Measurements from ENCODE around the gene HECTD4. TPM values are rescaled to one million over a fixed set of nuclear protein-coding genes. Genes with fewer than 3 reads are reported as not detected.

HECTD4 gene
- total RNA-seq, 2 donors from 2014 or later = 46.6 to 48.2 TPM

DNA sequence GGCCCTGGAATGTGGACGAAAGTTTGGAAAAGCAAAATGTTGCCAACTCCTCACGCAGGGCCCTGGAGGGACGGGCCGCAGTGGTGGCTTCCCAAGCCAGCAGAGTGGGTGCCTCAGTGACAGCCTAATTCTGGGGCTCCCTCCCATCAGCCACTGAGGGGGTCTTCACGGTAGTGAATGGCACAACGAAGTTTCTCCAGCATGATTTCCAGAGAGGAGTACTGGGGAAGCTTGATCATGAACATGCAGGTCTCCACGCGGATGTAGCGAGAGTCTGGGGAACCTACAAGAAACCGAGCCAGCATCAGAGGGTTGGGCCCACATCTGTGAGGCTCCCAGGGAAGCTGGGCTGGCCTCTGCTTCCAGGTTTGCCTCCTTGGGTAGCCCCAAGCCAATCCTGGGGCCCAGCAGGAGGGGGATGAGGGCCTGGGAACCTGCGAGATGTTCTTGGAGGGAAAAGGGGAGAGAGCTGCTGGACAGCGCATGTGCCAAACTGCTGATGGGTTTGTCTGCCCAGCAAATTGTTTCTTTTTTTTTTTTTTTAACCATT is 219.9 kb downstream of the HECTD4 start:
- 92 to 94% methylated on average over 10 to 12 of the region's 12 CpGs for WGBS, 2 experiments (ENCODE audit: insufficient coverage in 1 of 2, insufficient read length in 1 of 2)

DNA sequence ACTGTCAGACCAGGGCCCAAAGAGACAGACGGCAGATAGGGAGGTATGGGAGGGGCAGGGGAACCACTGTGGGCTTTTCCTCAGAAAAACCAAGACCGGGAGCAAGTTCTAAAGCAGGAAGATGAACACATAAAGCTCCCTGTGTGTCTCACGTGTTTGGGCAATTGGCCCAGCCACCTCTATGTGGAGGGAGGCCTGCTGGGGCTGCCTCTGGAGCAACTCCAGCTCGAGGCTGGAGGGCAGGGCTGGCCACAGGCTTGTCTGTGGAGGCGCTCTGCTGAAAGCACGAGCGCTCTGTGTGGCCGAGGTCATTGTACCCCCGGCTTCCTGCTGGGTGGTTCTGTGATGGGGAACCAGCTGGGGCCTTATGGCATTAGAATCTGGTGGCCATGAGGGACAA is 220.5 kb downstream of the HECTD4 start:
- Histone ChIP-seq H3K4me1 (ENCODE audit: control insufficient read depth, insufficient read depth, low read length) (no peaks in the 10 kb centered on the region), H3K4me3 (ENCODE audit: low read length) (no peak overlapping the region), H3K36me3 (ENCODE audit: control insufficient read depth, insufficient read depth, low read length) (peaks cover 50% of the 10 kb centered on the region), H3K27ac (ENCODE audit: low read depth, low read length) (no peak overlapping the region), H3K27me3 (ENCODE audit: control insufficient read depth, insufficient read depth, low read length, poor library complexity, severe bottlenecking) (no peaks in the 10 kb centered on the region), H3K9me3 (ENCODE audit: control insufficient read depth, low read length) (peaks cover 29% of the 10 kb centered on the region), H3K9ac (ENCODE audit: extremely low read depth, low read length, poor library complexity, severe bottlenecking) (no peak overlapping the region)
- TF ChIP-seq, protein P1, sequence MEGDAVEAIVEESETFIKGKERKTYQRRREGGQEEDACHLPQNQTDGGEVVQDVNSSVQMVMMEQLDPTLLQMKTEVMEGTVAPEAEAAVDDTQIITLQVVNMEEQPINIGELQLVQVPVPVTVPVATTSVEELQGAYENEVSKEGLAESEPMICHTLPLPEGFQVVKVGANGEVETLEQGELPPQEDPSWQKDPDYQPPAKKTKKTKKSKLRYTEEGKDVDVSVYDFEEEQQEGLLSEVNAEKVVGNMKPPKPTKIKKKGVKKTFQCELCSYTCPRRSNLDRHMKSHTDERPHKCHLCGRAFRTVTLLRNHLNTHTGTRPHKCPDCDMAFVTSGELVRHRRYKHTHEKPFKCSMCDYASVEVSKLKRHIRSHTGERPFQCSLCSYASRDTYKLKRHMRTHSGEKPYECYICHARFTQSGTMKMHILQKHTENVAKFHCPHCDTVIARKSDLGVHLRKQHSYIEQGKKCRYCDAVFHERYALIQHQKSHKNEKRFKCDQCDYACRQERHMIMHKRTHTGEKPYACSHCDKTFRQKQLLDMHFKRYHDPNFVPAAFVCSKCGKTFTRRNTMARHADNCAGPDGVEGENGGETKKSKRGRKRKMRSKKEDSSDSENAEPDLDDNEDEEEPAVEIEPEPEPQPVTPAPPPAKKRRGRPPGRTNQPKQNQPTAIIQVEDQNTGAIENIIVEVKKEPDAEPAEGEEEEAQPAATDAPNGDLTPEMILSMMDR (conservative IDR thresholded peaks at IDR 0.05) = no peak
- no peaks in the 10 kb centered on the region for H3K4me1 Mint-ChIP-seq
- no peaks in the 10 kb centered on the region for H3K27me3 Mint-ChIP-seq (ENCODE audit: insufficient read depth)
- no peak overlapping the region for H3K27ac Mint-ChIP-seq
- 90 to 93% methylated on average over 6 to 9 of the region's 9 CpGs for WGBS, 2 experiments (ENCODE audit: insufficient coverage in 1 of 2, insufficient read length in 1 of 2)
- peak; percentile 28 for DNase-seq
- no peak overlapping the region for H3K4me3 Mint-ChIP-seq
- peaks cover 64% of the 10 kb centered on the region for H3K36me3 Mint-ChIP-seq (ENCODE audit: low read depth)
- peaks cover 33% of the 10 kb centered on the region for H3K9me3 Mint-ChIP-seq

More for the DNA sequence above, 219.9 kb downstream of the HECTD4 start:
- no peak overlapping the region for H3K4me3 Mint-ChIP-seq
- no peaks in the 10 kb centered on the region for H3K4me1 Mint-ChIP-seq
- Histone ChIP-seq H3K4me1 (ENCODE audit: control insufficient read depth, insufficient read depth, low read length) (no peaks in the 10 kb centered on the region), H3K36me3 (ENCODE audit: control insufficient read depth, insufficient read depth, low read length) (peaks cover 50% of the 10 kb centered on the region), H3K4me3 (ENCODE audit: low read length) (no peak overlapping the region), H3K27me3 (ENCODE audit: control insufficient read depth, insufficient read depth, low read length, poor library complexity, severe bottlenecking) (no peaks in the 10 kb centered on the region), H3K27ac (ENCODE audit: low read depth, low read length) (no peak overlapping the region), H3K9me3 (ENCODE audit: control insufficient read depth, low read length) (peaks cover 23% of the 10 kb centered on the region), H3K9ac (ENCODE audit: extremely low read depth, low read length, poor library complexity, severe bottlenecking) (no peak overlapping the region)
- no peak overlapping the region for H3K27ac Mint-ChIP-seq
- peaks cover 60% of the 10 kb centered on the region for H3K36me3 Mint-ChIP-seq (ENCODE audit: low read depth)
- TF ChIP-seq, protein P1 (conservative IDR thresholded peaks at IDR 0.05) = no peak
- peak; percentile 47 for DNase-seq
- no peaks in the 10 kb centered on the region for H3K27me3 Mint-ChIP-seq (ENCODE audit: insufficient read depth)
- H3K9me3 Mint-ChIP-seq = peaks cover 27% of the 10 kb centered on the region

DNA sequence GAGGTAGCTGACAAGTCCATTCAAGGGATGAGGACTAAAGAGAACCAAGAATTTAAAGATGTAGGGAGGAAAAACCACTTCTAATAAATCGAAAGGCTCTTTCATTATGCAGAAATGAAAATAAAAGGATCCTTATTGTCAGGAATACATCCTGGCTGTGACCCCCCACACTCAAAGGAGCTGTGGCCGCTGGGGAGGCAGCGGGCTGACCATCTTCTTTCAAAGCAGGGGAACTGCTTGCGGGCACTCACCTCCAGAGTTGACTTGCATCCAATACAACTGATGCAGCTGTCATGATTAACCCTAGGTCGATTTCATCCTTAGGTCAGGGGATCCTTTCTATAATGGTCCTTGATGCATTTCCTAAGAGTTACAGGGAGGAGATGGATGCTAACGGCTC is 221.6 kb downstream of the HECTD4 start:
- Mint-ChIP-seq H3K9me3 (peaks cover 44% of the 10 kb centered on the region), H3K27me3 (ENCODE audit: insufficient read depth) (no peaks in the 10 kb centered on the region), H3K4me3 (no peak overlapping the region), H3K27ac (no peak overlapping the region), H3K4me1 (no peaks in the 10 kb centered on the region), H3K36me3 (ENCODE audit: low read depth) (peaks cover 73% of the 10 kb centered on the region)
- TF ChIP-seq, protein P1 (conservative IDR thresholded peaks at IDR 0.05) = no peak
- no peaks in the 10 kb centered on the region for H3K4me1 ChIP-seq (ENCODE audit: control insufficient read depth, insufficient read depth, low read length)
- no peak overlapping the region for H3K9ac ChIP-seq (ENCODE audit: extremely low read depth, low read length, poor library complexity, severe bottlenecking)
- no peaks in the 10 kb centered on the region for H3K27me3 ChIP-seq (ENCODE audit: control insufficient read depth, insufficient read depth, low read length, poor library complexity, severe bottlenecking)
- peak; percentile 10 for DNase-seq
- H3K36me3 ChIP-seq (ENCODE audit: control insufficient read depth, insufficient read depth, low read length) = peaks cover 50% of the 10 kb centered on the region
- no peak overlapping the region for H3K27ac ChIP-seq (ENCODE audit: low read depth, low read length)
- no peak overlapping the region for H3K4me3 ChIP-seq (ENCODE audit: low read length)
- WGBS, 2 experiments (ENCODE audit: insufficient coverage in 1 of 2, insufficient read length in 1 of 2) = 94 to 95% methylated on average over 4 to 6 of the region's 6 CpGs
- peaks cover 36% of the 10 kb centered on the region for H3K9me3 ChIP-seq (ENCODE audit: control insufficient read depth, low read length)

All from endodermal cell (in vitro differentiated cells).